LNCAP (cell line): ENCODE data around the gene TMF1.

Source experiments
- CTCF ChIP-seq: fragments of 450-650 bp; IDR thresholded peaks from 2 replicates; pipeline ENCODE4 v1.5.1; 2017; ENCODE audit warnings: mild to moderate bottlenecking

Gene TMF1

GRCh38 chr3:69051756-69052471 is at the start of gene TMF1:
TMF1 (minus strand) TSS chr3:69052333; CDS start chr3:69052086, 247 bp downstream.
- TF ChIP-seq CTCF, result no peak

GRCh38 chr3:69099576-69099975 is 47.4 kb upstream of the TMF1 start:
- TF ChIP-seq CTCF, result no peak

GRCh38 chr3:69097407-69098086 is 45.4 kb upstream of the TMF1 start:
- no peak for TF ChIP-seq CTCF

- no peak for TF ChIP-seq CTCF
These were observed 44.2 kb upstream of the TMF1 start for GRCh38 chr3:69096299-69096698.

- no peak for TF ChIP-seq CTCF
These were observed 43.5 kb upstream of the TMF1 start for GRCh38 chr3:69095636-69096035.

GRCh38 chr3:69094467-69095205 is 42.5 kb upstream of the TMF1 start:
- no peak for TF ChIP-seq CTCF

- no peak for TF ChIP-seq CTCF
These were observed 39.9 kb upstream of the TMF1 start for GRCh38 chr3:69092030-69092516.
